DMS 273 treated with DMSO at 0.1 percent for 48 hours (cell line): Measurements from ENCODE around the gene FILIP1L.

Experiments
- DNase-seq: peaks from one replicate; lab custom pipeline; 2025; lab: John Stamatoyannopoulos, UW

The FILIP1L gene

GRCh38 chr3:99923873-99924272 is 190.4 kb downstream of the FILIP1L start:
- no peak for DNase-seq

- DNase-seq, result no peak
Observed at GRCh38 chr3:99921986-99922385, 192.3 kb downstream of the FILIP1L start.

GRCh38 chr3:99921377-99921695 is 193.0 kb downstream of the FILIP1L start:
- no peak for DNase-seq

DNA sequence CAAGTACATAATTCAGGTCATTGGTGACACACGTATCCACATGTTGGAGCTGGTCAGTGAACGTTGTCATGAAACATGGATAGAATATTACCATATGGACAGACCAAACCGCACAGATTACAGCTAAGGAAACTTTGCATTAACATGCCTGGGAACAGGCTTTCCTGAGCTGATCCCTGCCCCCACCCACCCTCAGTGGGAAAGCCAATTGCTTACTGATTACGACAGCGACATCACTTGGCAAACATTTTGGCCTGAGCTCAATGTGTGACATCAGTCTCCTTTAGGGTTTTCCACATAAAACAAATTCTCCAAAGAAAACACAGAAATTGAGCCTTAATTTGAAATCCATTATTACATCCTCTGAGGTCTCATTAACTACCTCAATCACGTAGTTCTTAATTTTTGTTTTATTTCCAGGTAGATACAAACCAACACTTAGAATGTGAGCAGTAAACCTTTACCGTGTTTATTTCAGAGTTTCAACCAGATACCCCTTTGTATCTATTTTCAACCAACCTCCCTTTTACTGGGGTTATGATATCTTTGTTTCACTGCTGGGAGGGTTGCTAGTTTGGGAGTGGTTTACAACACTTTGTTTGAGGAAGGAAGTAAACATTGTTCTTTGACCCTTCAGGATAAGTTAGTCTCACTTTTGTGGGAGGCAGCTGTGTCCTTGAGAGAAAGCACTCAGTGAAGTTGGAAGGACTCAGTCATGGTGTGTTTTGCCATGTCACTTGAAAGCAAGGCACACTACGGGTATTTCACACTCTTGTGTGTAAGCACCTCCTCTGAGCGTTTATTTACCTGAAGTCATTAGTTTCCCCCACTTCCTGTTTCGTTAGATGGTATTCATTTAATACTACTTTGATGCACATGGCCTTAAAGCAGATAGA is 193.6 kb downstream of the FILIP1L start:
- no peak for DNase-seq

DNA sequence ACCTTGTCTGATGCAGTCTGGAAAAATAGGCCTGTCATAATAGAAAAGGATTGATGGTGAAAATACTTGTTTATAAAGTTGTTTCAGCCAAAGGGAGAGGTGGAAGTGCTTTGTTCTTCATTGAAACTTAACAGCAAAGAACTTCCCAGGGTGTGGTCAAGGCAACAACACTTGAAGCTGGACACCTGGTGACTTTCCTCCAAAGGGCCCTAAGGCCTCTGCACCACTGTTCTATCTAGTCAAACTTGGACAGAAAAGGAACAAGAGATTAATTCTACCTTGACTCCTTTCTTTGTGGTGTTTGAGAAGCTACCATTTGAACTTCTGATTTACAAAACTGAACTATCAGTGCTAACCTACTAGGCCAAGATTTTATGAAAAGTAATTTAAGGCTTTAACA is 194.6 kb downstream of the FILIP1L start:
- DNase-seq, result no peak

- no peak for DNase-seq
Observed at GRCh38 chr3:99918715-99919114, 195.6 kb downstream of the FILIP1L start.

- DNase-seq, result no peak
Observed at GRCh38 chr3:99915906-99916432, 198.3 kb downstream of the FILIP1L start.

GRCh38 chr3:99911433-99911832 is 202.9 kb downstream of the FILIP1L start:
- DNase-seq, result no peak

- no peak for DNase-seq
Observed at GRCh38 chr3:99910752-99911290, 203.5 kb downstream of the FILIP1L start.

- DNase-seq, result no peak
Observed at GRCh38 chr3:99909714-99910495, 204.4 kb downstream of the FILIP1L start.

DNA sequence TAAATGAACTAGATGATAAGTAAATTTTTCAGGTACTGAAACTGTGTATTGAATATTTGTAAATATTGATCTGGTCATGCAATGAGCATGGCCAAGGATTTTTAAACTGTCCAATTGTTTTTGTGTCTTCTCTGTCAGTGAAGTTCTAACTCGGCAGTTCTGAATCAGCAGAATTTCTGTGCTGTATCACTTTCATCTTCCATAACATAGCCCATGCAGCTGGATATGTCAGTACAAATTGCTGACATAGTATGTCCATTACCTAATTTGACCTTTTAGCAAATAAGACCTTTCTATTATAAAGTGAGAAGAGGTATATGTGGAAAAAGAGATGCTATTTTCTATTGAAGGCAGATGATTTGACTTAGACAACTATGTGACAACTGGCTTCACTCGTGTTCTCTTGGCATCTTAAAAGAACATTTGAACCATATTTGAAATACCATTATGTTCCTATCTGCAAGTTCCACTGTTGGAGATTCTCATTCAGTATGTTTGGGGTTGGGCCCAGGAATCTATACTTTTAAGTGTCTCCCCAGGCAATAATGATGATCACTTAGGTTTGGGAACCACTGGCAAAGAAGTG is 206.2 kb downstream of the FILIP1L start:
- DNase-seq, result no peak

- no peak for DNase-seq
Observed at GRCh38 chr3:99903869-99904268, 210.4 kb downstream of the FILIP1L start.

GRCh38 chr3:99902091-99902490 is 212.2 kb downstream of the FILIP1L start:
- DNase-seq, result no peak

GRCh38 chr3:99901200-99901926 is 212.9 kb downstream of the FILIP1L start:
- no peak for DNase-seq

GRCh38 chr3:99900248-99900647 is 214.1 kb downstream of the FILIP1L start:
- no peak for DNase-seq

GRCh38 chr3:99899603-99900002 is 214.7 kb downstream of the FILIP1L start:
- DNase-seq, result no peak

DNA sequence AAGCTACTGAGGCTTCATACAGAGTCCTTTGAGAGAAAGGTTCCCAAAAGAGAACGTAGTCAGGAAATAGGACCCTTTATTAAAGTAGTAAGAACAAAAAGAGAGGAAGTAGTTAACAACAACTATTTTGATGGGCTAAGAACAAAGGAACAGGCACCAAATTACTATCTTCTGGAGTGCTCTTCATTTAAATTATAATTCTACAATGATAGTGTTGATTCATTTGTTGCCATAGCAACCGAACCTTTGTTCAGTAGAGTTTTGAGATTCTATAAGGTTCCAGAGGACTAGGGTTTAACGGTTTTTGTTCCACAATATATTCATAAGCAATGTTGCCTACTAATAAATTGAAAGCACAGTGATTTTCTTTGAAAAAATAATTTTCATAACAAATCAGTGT is 217.8 kb downstream of the FILIP1L start:
- DNase-seq, result no peak

DNA sequence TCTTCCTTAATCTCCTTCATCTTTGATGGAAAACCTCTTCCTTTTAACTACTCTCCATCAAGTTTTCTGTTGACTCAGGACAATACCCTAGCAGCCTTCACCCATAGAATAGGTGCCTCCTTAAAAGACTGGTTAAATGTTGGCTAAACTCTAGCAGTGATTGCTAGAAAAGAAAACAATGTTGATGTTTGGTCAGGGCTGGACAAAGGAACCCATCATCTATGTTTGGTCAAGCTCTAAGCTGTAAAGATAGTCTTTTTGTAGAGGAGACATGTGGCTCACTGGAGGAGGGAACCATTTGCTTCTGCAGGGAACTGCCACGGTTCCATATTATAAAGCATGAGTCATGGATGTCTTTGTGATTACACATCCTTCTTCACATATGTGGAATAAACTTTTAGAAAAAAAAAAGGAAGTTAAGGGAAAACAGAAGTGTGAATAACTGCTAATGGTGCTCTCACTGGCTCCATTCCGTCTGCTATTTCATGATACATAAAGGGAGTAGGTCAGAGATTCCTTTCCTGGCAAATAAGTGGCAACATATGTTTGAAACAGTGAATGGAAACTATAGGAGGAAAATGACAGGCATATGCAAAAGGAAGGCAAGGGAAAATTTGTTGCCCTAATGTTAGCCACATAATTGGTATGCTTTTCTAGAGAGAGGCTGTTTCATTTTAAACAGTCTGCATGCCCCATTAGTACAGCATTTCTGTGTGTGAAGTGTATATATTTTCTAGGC is 218.4 kb downstream of the FILIP1L start:
- DNase-seq, result no peak

DNA sequence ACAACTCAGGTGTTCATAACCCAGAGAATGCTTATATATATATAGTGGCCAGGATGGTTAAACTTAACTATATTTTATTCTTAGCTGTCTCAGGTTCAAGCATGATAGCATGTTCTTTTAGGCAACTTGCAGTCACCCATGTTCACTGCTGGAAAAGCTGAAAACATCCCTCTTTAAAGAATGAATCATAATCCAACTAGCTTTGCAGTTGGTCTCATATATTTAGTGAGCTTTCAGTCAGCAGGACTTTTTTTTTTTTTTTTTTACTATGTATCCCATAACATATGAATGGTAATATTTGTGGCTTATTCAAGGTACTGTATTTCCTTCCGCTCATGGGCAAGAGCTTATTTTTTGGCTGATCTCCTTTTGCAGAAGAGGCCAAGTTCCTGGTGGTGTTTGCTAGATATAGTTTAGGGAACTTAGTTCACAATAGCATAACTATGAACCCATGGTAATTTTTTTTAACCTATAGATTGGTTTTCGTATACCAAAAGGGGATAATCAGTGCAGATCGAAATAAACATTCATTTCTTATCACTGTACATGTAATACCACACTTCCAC is 219.1 kb downstream of the FILIP1L start:
- no peak for DNase-seq

- DNase-seq, result no peak
Observed at GRCh38 chr3:99892332-99892731, 222.0 kb downstream of the FILIP1L start.
